Activated CD4-positive, alpha-beta T cell treated with anti-CD3 and anti-CD28 coated beads for 36 hours (primary cell): ENCODE results near the gene PFDN1. TPM values are rescaled to one million over a fixed set of nuclear protein-coding genes. Genes with fewer than 3 reads are reported as not detected.
"Not testable (repeated sequence)": the region's sequence is repeated elsewhere in the genome, so short reads cannot be mapped to it uniquely, and the experiment has no call there.

Experiments used
- ATAC-seq: fragments of 200-7000 bp; cut with Tn5 transposase; one replicate; pipeline ENCODE4 v1.10.0; 2021; ENCODE audit warnings: mild to moderate bottlenecking, moderate library complexity
- CTCF ChIA-PET: fragments of 350-600 bp; sonication (Branson Sonifier 250); formaldehyde crosslinking; loops from one replicate; lab custom pipeline; 2021; ENCODE audit warnings: antibody characterized with exemption; lab: Charles Lee
- POLR2A ChIA-PET: fragments of 350-600 bp; sonication (Branson Sonifier 250); formaldehyde crosslinking; loops from one replicate; lab custom pipeline; 2021; ENCODE audit warnings: antibody characterized with exemption, inconsistent platforms; lab: Charles Lee
- DNase-seq: peaks from one replicate; pipeline ENCODE4 v3.0.0-alpha.2; 2020
- H3K27ac Mint-ChIP-seq: one replicate; pipeline ENCODE4 v1.8.0; 2021; ENCODE audit warnings: mixed read lengths
- H3K27me3 Mint-ChIP-seq: one replicate; pipeline ENCODE4 v1.8.0; 2021; ENCODE audit warnings: mixed read lengths
- H3K36me3 Mint-ChIP-seq: one replicate; pipeline ENCODE4 v1.8.0; 2021; ENCODE audit warnings: low read depth, mixed read lengths
- H3K4me1 Mint-ChIP-seq: one replicate; pipeline ENCODE4 v1.8.0; 2021; ENCODE audit warnings: mixed read lengths
- H3K4me3 Mint-ChIP-seq: one replicate; pipeline ENCODE4 v1.8.0; 2021; ENCODE audit warnings: mild to moderate bottlenecking, moderate library complexity, mixed read lengths
- H3K9me3 Mint-ChIP-seq: one replicate; pipeline ENCODE4 v1.8.0; 2021; ENCODE audit warnings: low read depth, mixed read lengths
- intact Hi-C, 2 experiments: fragments of 100-400 bp; cut with DNase I in 1 of 2; cut with micrococcal nuclease in 1 of 2; formaldehyde crosslinking; loops; one replicate each; pipeline versions ENCODE4 v1.14.2 to v1.15.1; 2022 to 2024; cut with DNase I, micrococcal nuclease
- total RNA-seq, 2 experiments: library from RNA; stranded (reverse); gene quantifications; one replicate each; pipeline ENCODE4 v1.2.3, GENCODE V29; 2021

Gene PFDN1, protein sequence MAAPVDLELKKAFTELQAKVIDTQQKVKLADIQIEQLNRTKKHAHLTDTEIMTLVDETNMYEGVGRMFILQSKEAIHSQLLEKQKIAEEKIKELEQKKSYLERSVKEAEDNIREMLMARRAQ
- total RNA-seq, result 10 to 100 TPM; 52.6 to 63.2 TPM

DNA sequence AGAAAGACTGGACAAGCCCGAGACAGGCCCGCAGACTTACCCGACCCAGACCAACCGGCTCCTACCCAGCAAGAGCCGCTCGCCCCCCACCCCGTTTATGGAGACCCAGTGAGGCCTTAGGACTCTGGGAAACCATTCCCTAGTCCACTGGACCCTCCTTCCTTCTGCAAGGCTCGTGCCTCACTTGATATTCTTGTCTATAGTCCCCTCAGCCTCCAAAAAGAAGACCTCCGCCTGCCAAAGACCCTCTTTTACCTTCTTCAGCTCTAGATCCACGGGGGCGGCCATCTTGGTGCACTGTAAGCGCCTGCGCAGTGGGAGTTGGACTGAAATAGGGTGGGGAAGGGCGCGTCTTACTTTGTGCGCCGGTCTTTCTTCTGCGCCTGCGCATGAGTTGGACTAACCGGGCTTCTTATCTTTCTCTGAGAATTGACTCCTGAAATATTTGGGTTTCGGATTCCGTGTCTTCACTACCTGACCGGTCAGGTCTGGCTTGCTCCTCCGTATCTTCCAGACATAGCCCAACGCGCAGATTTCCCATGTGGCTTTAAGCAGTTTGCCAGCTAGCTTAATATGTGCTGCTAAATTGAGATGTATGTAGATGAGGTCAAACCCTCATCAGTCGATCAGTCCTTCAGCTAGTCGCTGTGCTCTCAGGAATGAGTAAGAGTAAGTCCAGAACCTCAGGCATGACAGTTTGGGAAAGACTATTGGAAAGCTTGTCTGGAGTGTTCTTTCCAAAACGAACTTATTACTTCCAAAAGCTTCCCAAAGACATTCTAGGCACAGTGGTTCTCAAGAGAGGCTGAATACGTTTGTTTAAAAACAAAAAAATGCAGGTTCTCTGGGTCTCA lies at the start of gene PFDN1:
PFDN1 (minus strand) TSS at position 316 of the 854 bp plus-strand sequence; CDS start at position 288, 28 bp downstream.
- H3K4me3 Mint-ChIP-seq, result peak within 1 kb of the TSS; percentile 91
- H3K27ac Mint-ChIP-seq, result peak within 1 kb of the TSS; percentile 91
- peak; percentile 99 for ATAC-seq
- intact Hi-C loops, result loop anchor here (1.0 to 5.0 kb wide), 10 partner anchors 40 to 409 kb away; partner anchors contain the start of genes ANKHD1 (in 1 of the 2), CYSTM1 (in 1 of the 2), HBEGF (in 1 of the 2) and PURA (in 1 of the 2)
- H3K9me3 Mint-ChIP-seq, result no peaks in the 10 kb centered on the region
- peaks cover 16% of the 10 kb centered on the region for H3K36me3 Mint-ChIP-seq
- DNase-seq, result peak; percentile 96
- ChIA-PET POLR2A (interaction anchor here (0.6 kb wide), 1 partner anchor 744 kb away, joined by 5 read pairs; no protein-coding TSS in a partner anchor), CTCF (interaction anchor here (0.5 to 2.9 kb wide), 11 partner anchors 9 to 64 kb away, joined by 3 to 14 read pairs (median 4); no protein-coding TSS in a partner anchor)
- H3K4me1 Mint-ChIP-seq, result peaks cover 29% of the 10 kb centered on the region
- H3K27me3 Mint-ChIP-seq, result peaks cover 4% of the 10 kb centered on the region

DNA sequence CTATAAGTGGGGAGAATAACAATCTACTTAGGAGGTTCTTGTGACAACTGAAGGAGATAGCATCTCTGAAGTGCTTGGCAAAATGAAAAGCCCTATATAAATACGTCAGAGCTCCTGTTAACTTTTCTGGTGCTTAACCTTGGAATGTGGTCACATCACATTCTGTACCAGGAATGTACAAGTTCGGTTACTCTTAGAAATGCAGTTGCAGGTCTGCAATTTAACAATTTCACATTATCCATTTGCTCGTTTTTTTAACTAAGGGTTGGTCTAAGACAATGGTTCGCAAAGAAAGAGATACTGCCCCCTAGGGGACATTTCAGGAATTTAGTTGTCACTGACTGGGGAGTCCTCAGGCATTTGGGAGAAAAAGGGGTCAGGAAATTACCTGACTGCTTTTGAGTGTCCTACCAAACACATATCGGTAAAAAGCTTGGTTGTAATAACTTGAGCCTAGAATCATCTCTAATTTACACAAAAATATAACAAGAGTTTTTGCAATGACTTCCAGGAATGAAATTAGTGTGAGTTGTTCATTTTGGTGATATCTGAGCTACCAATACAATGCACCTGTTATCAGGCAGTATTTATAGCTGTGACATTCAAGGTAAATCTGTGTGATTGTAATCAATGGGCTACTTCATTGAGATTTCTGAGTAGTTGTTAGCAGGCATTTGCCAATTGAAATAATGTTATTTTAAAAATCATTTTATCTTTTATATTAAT lies 48.9 kb upstream of the PFDN1 start:
- H3K27ac Mint-ChIP-seq, result no peak overlapping the region
- DNase-seq (peak; percentile 65), ATAC-seq (peak; percentile 90)
- peaks cover 7% of the 10 kb centered on the region for H3K4me1 Mint-ChIP-seq
- intact Hi-C loops, result loop anchor here (1.0 kb wide), 2 partner anchors 107 to 111 kb away; no protein-coding TSS in a partner anchor
- POLR2A ChIA-PET, result no interaction called here
- H3K9me3 Mint-ChIP-seq, result no peaks in the 10 kb centered on the region
- no peaks in the 10 kb centered on the region for H3K36me3 Mint-ChIP-seq
- CTCF ChIA-PET, result interaction anchor here (0.7 to 16.4 kb wide), 48 partner anchors 10 to 1255 kb away, joined by 3 to 616 read pairs (median 4); partner anchors contain the start of genes ANKHD1, CYSTM1, EIF4EBP3 and IK
- H3K27me3 Mint-ChIP-seq, result no peaks in the 10 kb centered on the region
- H3K4me3 Mint-ChIP-seq, result no peak overlapping the region

DNA sequence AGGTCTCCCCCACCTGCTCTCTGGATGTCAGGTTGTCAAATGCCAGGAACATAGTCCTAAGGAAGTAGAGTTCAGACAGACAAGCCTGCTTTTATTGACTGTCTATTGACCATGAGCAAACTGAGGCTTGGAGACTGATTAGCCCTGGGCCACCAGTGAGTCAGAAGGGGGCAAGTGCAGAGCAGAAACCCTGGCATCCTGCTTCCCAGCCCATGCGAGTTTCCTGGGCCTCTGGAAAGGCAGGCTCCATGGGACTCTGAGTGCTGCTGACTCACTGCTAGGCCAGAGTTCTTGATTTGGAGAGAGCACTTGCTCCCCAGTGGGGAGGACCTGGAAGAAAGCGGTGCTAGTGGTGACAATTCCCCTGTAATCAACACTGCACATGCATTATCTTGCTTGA lies 46.3 kb upstream of the PFDN1 start:
- ChIA-PET POLR2A (no interaction called here), CTCF (interaction anchor here (0.6 to 16.4 kb wide), 12 partner anchors 12 to 218 kb away, joined by 3 to 616 read pairs (median 3); partner anchors contain the start of gene PFDN1)
- no peak for DNase-seq
- H3K4me1 Mint-ChIP-seq, result peaks cover 18% of the 10 kb centered on the region
- peaks cover 2% of the 10 kb centered on the region for H3K36me3 Mint-ChIP-seq
- intact Hi-C loops, result no loop called here
- no peak overlapping the region for H3K4me3 Mint-ChIP-seq
- no peaks in the 10 kb centered on the region for H3K9me3 Mint-ChIP-seq
- H3K27me3 Mint-ChIP-seq, result peaks cover 2% of the 10 kb centered on the region
- ATAC-seq, result no peak
- no peak overlapping the region for H3K27ac Mint-ChIP-seq

DNA sequence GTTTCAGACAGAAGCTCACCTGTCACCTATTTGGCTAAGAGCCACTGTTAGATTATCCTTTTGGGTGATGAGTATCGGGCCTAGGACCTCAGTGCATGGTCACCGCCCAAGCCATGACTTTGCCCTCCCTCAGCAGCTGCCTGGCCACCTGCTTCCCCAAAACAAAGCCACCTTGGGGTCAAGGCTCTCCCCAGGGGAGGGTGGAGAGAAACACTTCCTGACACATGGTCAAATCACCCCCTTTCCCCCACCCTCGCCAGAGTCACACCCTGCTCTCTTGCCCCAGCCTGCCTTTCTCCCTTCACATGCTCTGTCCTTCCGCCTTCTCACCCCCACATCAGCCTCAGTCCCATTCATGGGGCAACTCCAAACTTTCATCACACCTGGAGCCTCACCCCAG lies 45.2 kb upstream of the PFDN1 start:
- H3K4me3 Mint-ChIP-seq, result no peak overlapping the region
- no peak for DNase-seq
- intact Hi-C loops, result no loop called here
- H3K36me3 Mint-ChIP-seq, result peaks cover 8% of the 10 kb centered on the region
- no peak overlapping the region for H3K27ac Mint-ChIP-seq
- POLR2A ChIA-PET, result no interaction called here
- no peaks in the 10 kb centered on the region for H3K9me3 Mint-ChIP-seq
- CTCF ChIA-PET, result interaction anchor here (0.7 to 16.4 kb wide), 5 partner anchors 25 to 190 kb away, joined by 3 to 616 read pairs (median 3); no protein-coding TSS in a partner anchor
- peaks cover 2% of the 10 kb centered on the region for H3K27me3 Mint-ChIP-seq
- no peak for ATAC-seq
- H3K4me1 Mint-ChIP-seq, result peaks cover 29% of the 10 kb centered on the region

DNA sequence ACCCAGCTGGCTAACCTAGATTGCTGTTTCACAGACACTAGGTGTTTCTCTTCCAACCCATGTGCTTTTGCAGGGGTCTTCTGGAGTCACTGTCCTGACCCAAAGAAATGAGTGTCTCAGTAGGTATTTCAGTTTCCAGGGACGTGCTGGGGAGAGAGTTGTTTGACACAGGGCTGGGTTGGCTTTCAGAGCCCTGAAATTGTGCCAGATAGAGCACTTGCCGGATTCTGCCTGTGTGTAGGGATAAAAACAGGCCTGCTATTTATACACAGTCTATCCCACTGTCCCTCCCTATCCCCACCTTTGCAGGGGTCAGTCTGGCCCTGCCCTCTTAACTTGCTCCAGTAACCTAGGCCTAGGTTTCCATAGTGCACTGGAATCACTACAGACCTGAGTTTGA lies 44.5 kb upstream of the PFDN1 start:
- Mint-ChIP-seq H3K27ac (no peak overlapping the region), H3K36me3 (peaks cover 13% of the 10 kb centered on the region), H3K27me3 (peaks cover 2% of the 10 kb centered on the region), H3K4me1 (peaks cover 37% of the 10 kb centered on the region), H3K9me3 (no peaks in the 10 kb centered on the region), H3K4me3 (peak overlapping the region; percentile 80)
- ATAC-seq (no peak), DNase-seq (no peak)
- ChIA-PET POLR2A (no interaction called here), CTCF (interaction anchor here (0.6 to 16.4 kb wide), 12 partner anchors 8 to 1167 kb away, joined by 3 to 616 read pairs (median 4); no protein-coding TSS in a partner anchor)
- intact Hi-C loops, result loop anchor here in 1 of 2 experiments (2.0 kb wide), 1 partner anchor 173 kb away; the partner anchor contains the start of gene CYSTM1

DNA sequence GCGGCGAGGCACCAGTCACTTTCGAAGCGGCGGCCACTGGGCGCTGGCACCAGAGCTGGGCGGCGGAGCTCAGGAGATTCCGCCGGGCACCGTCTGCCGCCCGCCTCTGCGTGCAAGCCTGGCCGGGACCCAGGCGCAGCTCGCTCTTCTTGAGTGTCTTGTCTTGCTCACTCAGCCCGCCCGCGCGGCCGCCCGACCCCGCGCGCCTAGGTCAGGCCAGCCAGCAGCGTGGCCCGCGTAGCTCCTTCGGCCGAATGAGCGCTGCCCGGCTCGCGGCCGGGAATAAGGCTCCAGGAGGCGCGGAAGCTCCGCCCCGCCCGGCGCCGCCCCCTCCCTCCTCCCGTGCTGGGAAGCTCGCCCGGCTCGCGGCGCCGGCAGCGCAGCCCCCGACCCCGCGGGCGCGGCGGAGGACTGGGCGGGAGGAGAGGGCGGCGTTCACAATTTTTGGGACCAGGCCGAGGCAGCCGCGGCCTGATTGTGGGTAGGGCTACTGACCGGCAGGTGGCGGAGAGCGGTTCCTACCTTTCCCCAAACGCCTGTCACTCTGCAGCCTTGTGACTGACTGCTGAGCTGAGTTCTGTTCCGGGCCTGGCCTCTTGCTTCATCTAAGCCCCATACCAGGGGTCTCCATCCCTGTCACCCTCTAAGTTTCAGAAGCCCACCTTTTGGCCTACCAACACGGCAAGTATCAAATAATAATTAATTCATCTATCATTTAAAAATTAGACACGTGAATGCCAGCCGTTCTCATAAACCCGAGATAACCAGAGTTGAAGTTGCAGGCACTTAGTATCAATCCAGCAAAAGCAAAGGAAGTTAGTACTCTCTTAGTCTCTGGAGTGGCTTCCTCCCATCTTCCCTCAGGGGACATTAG lies 43.7 kb upstream of the PFDN1 start, which contains the start of gene HBEGF:
HBEGF (minus strand) TSS at position 256 of the 874 bp plus-strand sequence. CDS start 275 bp downstream, outside the sequence.
- DNase-seq (peak; percentile 74), ATAC-seq (peak; percentile 46)
- peaks cover 2% of the 10 kb centered on the region for H3K27me3 Mint-ChIP-seq
- POLR2A ChIA-PET, result interaction anchor here (0.6 to 0.9 kb wide), 4 partner anchors 56 to 305 kb away, joined by 3 read pairs; no protein-coding TSS in a partner anchor
- peak within 1 kb of the TSS; percentile 80 for H3K4me3 Mint-ChIP-seq
- H3K4me1 Mint-ChIP-seq, result peaks cover 44% of the 10 kb centered on the region
- no peak within 1 kb of the TSS for H3K27ac Mint-ChIP-seq
- CTCF ChIA-PET, result interaction anchor here (0.7 to 16.4 kb wide), 18 partner anchors 8 to 1168 kb away, joined by 3 to 616 read pairs (median 3); partner anchors contain the start of gene EIF4EBP3
- no peaks in the 10 kb centered on the region for H3K9me3 Mint-ChIP-seq
- peaks cover 20% of the 10 kb centered on the region for H3K36me3 Mint-ChIP-seq
- intact Hi-C loops, result loop anchor here in 1 of 2 experiments (1.0 to 2.0 kb wide), 2 partner anchors 43 to 172 kb away; partner anchors contain the start of genes CYSTM1 and PFDN1

DNA sequence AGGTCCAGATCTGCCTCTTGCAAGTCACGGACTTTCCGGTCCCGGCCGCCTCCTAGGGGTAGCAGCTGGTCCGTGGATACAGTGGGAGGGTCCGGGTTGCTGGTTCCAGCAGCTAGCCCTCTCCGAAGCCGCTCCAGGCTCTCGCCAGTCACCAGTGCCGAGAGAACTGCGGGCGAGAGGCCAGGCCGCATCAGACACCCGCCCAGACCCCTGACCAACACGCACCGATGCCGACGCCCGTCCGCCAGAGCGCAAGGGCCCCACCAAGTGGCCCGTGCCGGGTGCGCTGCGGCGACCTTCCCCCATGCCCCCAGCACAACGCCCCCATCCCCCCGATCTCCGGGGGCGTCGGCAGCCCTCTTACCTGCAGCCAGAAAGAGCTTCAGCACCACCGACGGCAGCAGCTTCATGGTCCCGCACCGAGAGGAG lies 43.0 kb upstream of the PFDN1 start:
- CTCF ChIA-PET, result interaction anchor here (0.7 to 16.4 kb wide), 17 partner anchors 8 to 374 kb away, joined by 3 to 616 read pairs (median 3); partner anchors contain the start of gene EIF4EBP3
- H3K9me3 Mint-ChIP-seq, result no peaks in the 10 kb centered on the region
- intact Hi-C loops, result loop anchor here in 1 of 2 experiments (1.0 to 2.0 kb wide), 2 partner anchors 43 to 171 kb away; partner anchors contain the start of genes CYSTM1 and PFDN1
- peaks cover 24% of the 10 kb centered on the region for H3K36me3 Mint-ChIP-seq
- DNase-seq (peak; percentile 64), ATAC-seq (peak; percentile 4)
- peaks cover 47% of the 10 kb centered on the region for H3K4me1 Mint-ChIP-seq
- POLR2A ChIA-PET, result interaction anchor here (0.6 to 0.9 kb wide), 5 partner anchors 17 to 305 kb away, joined by 3 read pairs; no protein-coding TSS in a partner anchor
- H3K27me3 Mint-ChIP-seq, result peaks cover 2% of the 10 kb centered on the region
- peak overlapping the region; percentile 80 for H3K4me3 Mint-ChIP-seq
- no peak overlapping the region for H3K27ac Mint-ChIP-seq

DNA sequence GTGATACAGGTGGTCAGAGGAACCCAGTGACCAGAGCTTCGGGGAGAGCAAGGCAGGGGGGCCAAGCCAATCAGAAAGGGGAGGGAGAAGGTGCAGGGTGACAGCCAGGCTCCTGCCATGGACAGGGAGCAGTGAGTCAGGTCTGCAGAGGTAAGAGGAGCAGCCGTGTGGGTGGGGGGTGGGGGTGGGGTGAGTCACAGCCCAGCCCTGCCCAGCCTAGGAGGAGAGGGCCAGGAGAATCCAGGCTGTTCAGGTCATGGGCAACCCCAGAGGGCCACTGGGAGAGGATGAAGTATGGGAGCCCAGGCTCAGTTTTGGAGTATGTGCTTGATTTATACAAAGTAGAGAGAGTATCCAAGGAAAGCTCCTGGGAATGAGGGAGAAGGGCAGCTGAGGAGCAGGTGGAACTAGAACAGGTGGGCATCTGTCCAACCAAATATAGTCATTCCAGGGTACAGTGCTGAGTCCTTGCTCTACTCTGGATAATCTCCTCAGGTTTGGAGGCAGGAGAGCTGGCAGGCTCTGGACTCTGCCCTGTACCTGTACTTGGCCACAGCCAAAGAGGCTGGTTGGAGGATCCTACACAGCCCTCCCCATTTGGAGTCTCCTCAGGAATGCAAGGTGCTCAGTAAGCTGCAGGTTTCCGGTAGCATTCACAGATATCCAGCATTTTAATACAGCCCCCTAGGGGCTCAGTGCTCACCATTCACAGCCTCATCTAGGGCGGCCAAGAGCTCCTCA lies 42.0 kb upstream of the PFDN1 start:
- Mint-ChIP-seq H3K36me3 (peaks cover 26% of the 10 kb centered on the region), H3K27ac (peak overlapping the region; percentile 57), H3K9me3 (no peaks in the 10 kb centered on the region), H3K4me3 (peak overlapping the region; percentile 80), H3K4me1 (peaks cover 52% of the 10 kb centered on the region), H3K27me3 (peaks cover 2% of the 10 kb centered on the region)
- ATAC-seq (peak; percentile 45), DNase-seq (peak; percentile 59)
- ChIA-PET POLR2A (interaction anchor here (0.8 kb wide), 1 partner anchor 18 kb away, joined by 3 read pairs; no protein-coding TSS in a partner anchor), CTCF (interaction anchor here (0.5 to 16.4 kb wide), 16 partner anchors 10 to 237 kb away, joined by 3 to 616 read pairs (median 4); partner anchors contain the start of genes PFDN1 and SLC4A9)
- intact Hi-C loops, result loop anchor here in 1 of 2 experiments (5.0 kb wide), 1 partner anchor 238 kb away; no protein-coding TSS in a partner anchor

DNA sequence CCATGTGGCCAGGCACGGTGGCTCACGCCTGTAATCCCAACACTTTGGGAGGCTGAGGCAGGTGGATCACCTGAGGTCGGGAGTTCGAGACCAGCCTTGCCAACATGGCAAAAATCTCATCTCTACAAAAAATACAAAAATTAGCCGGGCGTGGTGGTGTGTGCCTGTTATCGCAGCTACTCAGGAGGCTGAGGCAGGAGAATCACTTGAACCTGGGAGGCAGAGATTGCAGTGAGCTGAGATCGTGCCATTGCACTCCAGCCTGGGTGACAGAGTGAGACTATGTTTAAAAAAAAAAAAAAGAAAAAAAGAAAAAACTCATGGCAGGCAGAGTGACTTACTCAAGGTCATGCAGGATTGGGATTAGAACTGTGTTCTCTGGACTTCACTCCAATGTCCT lies 40.9 kb upstream of the PFDN1 start:
- CTCF ChIA-PET, result interaction anchor here (1.0 to 16.4 kb wide), 5 partner anchors 8 to 99 kb away, joined by 3 to 616 read pairs (median 5); partner anchors contain the start of gene SLC4A9
- peaks cover 52% of the 10 kb centered on the region for H3K4me1 Mint-ChIP-seq
- H3K36me3 Mint-ChIP-seq, result peaks cover 26% of the 10 kb centered on the region
- H3K27me3 Mint-ChIP-seq, H3K9me3 Mint-ChIP-seq, DNase-seq, ATAC-seq, POLR2A ChIA-PET: not testable (repeated sequence)
- intact Hi-C loops, result loop anchor here (2.0 to 5.0 kb wide), 2 partner anchors 41 to 237 kb away; partner anchors contain the start of gene PFDN1 (in 1 of the 2)
- peak overlapping the region; percentile 6 for H3K27ac Mint-ChIP-seq
- H3K4me3 Mint-ChIP-seq, result peak overlapping the region; percentile 80
